Skeletal muscle satellite cell (primary cell): ENCODE measurements around the gene TMEM220.
A peak's percentile ranks its signal among the peaks of the same experiment; 100 is the strongest.
"Not testable (repeated sequence)": the region's sequence is repeated elsewhere in the genome, so short reads cannot be mapped to it uniquely, and the experiment has no call there.

ENCODE experiments used
- H3K27me3 ChIP-seq: 2 replicates; pipeline ENCODE4 v1.7.0; 2013; ENCODE audit warnings: low read length; ENCODE audit not compliant: control insufficient read depth, insufficient read depth
- H3K36me3 ChIP-seq: 2 replicates; pipeline ENCODE4 v1.7.0; 2013; ENCODE audit warnings: mild to moderate bottlenecking, control low read depth, low read length; ENCODE audit not compliant: insufficient read depth
- H3K4me1 ChIP-seq: 2 replicates; pipeline ENCODE4 v1.7.0; 2013; ENCODE audit warnings: low read length; ENCODE audit not compliant: control insufficient read depth, insufficient read depth
- H3K4me2 ChIP-seq: 2 replicates; pipeline ENCODE4 v1.7.0; 2013; ENCODE audit warnings: mild to moderate bottlenecking, low read length
- H3K4me3 ChIP-seq: 2 replicates; pipeline ENCODE4 v1.7.0; 2013; ENCODE audit warnings: low read length
- H3K9ac ChIP-seq: 2 replicates; pipeline ENCODE4 v1.7.0; 2013; ENCODE audit warnings: mild to moderate bottlenecking, low read depth, low read length, moderate library complexity
- H3K9me3 ChIP-seq: replicated peaks from 2 replicates; pipeline ENCODE4 v1.7.0; 2013; ENCODE audit warnings: mild to moderate bottlenecking, control low read depth, low read length

TMEM220 gene

DNA sequence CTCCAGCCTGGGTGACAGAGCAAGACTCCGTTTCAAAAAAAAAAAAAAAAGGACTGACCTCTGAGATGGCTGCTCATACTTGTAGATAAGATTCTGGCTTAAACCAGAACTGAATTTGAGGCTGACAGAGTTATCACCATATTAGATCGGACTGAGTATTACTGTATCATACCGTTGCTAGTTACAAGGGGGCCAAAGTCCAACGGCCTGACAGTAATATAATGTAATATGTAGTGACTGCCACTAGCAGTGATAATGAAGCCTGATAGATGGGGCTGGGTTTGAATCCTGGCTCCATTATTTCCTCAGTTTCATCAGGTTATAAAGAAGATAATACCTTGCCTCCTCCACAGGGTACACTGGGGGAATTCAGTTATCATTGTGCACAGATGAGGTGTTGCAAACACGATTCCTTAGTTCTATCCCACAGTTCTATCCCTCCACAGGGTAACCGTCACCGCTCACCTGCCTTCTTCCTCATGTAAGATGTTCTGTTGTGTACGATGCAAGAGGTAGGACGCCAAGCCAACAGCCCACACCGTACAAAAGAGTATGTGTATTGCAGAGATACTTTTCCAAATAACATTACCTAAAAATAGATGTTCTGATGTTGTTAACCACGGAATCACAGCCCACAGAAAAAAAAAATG, 5.2 kb downstream of the TMEM220 start:
- no peaks in the 10 kb centered on the region for H3K27me3 ChIP-seq
- no peaks in the 10 kb centered on the region for H3K36me3 ChIP-seq
- no peak overlapping the region for H3K4me2 ChIP-seq
- H3K4me3 ChIP-seq, result no peak overlapping the region
- no peaks in the 10 kb centered on the region for H3K9me3 ChIP-seq
- peaks cover 7% of the 10 kb centered on the region for H3K4me1 ChIP-seq
- H3K9ac ChIP-seq, result no peak overlapping the region

DNA sequence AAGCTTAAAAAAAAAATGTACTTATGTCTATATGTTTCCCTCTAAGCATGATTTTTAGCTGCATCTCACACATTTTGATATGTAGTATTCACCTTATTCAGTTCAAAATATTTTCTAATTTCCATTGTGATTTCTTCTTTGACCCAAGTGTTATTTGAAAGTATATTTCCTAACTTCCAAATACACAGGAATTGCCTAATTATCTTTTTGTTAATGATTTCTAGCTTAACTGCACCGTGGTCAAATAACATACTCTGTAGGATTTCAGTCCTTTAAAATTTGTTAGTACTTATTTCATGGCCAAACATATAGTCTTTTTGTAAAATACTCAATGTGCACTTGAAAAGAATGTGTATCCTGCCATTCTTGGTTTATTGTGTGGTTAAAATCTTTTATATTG, 11.3 kb downstream of the TMEM220 start:
- Histone ChIP-seq H3K9me3 (no peaks in the 10 kb centered on the region), H3K9ac (no peak overlapping the region), H3K4me1 (no peaks in the 10 kb centered on the region), H3K4me2 (no peak overlapping the region), H3K36me3 (no peaks in the 10 kb centered on the region), H3K4me3 (no peak overlapping the region), H3K27me3 (no peaks in the 10 kb centered on the region)

DNA sequence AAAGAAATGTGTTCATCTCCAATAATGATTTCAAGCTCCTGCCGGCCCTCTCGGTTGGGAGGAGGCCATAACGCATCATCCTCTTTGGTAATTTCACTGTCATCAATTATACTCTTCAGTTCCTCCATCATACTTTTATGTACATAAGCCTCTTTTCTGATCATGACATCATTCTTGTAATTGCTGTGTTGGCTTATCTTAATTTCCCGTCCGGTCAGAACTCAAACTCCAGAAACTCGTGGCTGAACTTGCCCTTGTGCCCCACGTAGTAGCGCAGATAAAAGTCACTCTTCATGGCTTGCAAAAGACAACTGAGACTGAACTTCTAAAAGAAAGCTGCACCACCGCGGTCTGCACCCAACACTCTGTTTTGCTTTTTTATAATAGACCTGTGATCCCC, 13.6 kb downstream of the TMEM220 start:
- peaks cover 16% of the 10 kb centered on the region for H3K36me3 ChIP-seq
- H3K27me3 ChIP-seq, result no peaks in the 10 kb centered on the region

DNA sequence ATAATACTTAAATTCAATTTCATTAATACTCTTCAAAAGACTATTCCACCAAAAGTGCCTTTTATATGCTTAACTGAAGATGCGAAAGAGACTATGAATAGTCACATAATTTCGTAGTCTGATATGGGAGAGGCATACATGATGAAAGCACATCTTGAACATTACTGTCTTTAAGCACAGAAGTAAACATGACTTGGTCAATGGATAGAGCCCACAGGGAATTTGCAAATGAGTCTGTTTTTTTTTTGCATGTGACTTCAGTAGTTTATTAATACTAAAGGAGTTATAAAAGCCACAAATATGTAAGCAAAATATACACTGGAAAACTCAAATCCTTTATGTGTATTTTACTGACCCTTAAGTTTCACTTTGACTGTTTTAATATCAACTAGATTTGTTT, 16.5 kb downstream of the TMEM220 start:
- no peaks in the 10 kb centered on the region for H3K27me3 ChIP-seq
- H3K4me2 ChIP-seq, result no peak overlapping the region
- peaks cover 35% of the 10 kb centered on the region for H3K36me3 ChIP-seq
- H3K9ac ChIP-seq, result no peak overlapping the region
- no peaks in the 10 kb centered on the region for H3K4me1 ChIP-seq
- no peak overlapping the region for H3K4me3 ChIP-seq
- H3K9me3 ChIP-seq, result no peaks in the 10 kb centered on the region

More for the DNA sequence above, 13.6 kb downstream of the TMEM220 start:
- no peak overlapping the region for H3K4me3 ChIP-seq
- no peak overlapping the region for H3K4me2 ChIP-seq
- no peaks in the 10 kb centered on the region for H3K9me3 ChIP-seq
- no peak overlapping the region for H3K9ac ChIP-seq
- no peaks in the 10 kb centered on the region for H3K4me1 ChIP-seq

DNA sequence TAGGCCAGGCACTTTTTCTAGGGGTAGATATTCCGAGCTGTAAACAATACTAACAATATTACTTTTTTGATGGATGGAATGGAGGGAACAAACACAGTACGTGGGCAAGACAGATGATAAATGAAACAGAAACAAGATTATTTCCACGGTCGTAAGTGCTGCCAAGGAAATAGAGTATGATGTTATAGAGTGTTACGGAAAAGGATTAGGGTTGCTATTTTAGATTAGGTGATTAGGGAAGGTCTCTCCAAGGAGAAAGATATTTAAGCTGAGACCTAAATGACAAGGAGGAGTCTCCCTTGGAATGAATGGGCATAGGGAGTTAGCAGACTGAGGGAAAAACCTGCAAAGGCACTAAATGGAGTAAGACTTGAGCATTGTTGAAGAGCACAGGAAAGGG, 24.1 kb downstream of the TMEM220 start:
- no peak overlapping the region for H3K4me3 ChIP-seq
- H3K27me3 ChIP-seq, result no peaks in the 10 kb centered on the region
- H3K4me2 ChIP-seq, result no peak overlapping the region
- peaks cover 49% of the 10 kb centered on the region for H3K36me3 ChIP-seq
- H3K4me1 ChIP-seq, result peaks cover 9% of the 10 kb centered on the region
- no peaks in the 10 kb centered on the region for H3K9me3 ChIP-seq
- no peak overlapping the region for H3K9ac ChIP-seq

DNA sequence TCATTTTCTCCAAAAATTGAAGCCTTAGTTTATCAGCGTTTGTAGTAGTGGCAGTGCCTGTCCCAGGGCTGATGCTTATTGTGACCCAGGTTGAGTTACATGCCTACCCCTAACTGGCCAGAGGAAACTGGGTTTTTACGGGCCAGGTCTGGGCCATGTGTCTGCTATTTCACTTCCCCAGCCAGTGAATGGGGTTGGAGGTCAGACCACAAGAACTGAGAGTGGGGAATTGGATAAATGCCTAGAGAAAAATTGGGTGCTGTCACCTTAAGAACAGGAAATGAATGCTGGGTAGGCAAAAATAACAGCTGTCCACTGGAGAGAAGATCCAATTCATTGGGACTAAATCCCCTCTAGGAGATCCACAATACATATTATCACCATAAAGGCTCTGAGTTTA, 27.2 kb downstream of the TMEM220 start:
- Histone ChIP-seq H3K4me1 (peaks cover 16% of the 10 kb centered on the region), H3K27me3 (no peaks in the 10 kb centered on the region), H3K36me3 (peaks cover 32% of the 10 kb centered on the region), H3K4me2 (peak overlapping the region; percentile 50), H3K4me3 (peak overlapping the region; percentile 35), H3K9me3 (no peaks in the 10 kb centered on the region), H3K9ac (no peak overlapping the region)

DNA sequence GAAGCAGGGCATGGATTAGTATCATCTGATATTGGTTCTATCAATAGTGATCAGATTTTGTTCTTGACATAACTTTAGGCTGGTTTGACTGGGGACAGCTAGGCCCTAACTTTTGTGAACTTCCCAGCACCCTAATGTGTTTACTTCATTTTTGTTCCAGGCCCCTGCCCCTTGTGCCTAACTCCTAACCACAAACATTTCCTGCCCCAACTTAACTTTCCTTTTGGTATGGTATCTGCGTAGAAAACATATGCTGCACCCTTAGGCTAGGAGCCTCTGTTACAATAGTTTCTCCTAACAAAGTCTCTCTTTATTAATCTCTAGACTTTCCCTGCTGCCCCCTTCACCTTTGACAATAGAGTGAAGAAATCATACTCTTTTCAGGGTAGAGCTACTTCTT, 30.0 kb downstream of the TMEM220 start:
- no peak overlapping the region for H3K9ac ChIP-seq
- peaks cover 28% of the 10 kb centered on the region for H3K4me1 ChIP-seq
- no peak overlapping the region for H3K4me3 ChIP-seq
- no peak overlapping the region for H3K4me2 ChIP-seq
- peaks cover 13% of the 10 kb centered on the region for H3K36me3 ChIP-seq
- no peaks in the 10 kb centered on the region for H3K9me3 ChIP-seq
- no peaks in the 10 kb centered on the region for H3K27me3 ChIP-seq

DNA sequence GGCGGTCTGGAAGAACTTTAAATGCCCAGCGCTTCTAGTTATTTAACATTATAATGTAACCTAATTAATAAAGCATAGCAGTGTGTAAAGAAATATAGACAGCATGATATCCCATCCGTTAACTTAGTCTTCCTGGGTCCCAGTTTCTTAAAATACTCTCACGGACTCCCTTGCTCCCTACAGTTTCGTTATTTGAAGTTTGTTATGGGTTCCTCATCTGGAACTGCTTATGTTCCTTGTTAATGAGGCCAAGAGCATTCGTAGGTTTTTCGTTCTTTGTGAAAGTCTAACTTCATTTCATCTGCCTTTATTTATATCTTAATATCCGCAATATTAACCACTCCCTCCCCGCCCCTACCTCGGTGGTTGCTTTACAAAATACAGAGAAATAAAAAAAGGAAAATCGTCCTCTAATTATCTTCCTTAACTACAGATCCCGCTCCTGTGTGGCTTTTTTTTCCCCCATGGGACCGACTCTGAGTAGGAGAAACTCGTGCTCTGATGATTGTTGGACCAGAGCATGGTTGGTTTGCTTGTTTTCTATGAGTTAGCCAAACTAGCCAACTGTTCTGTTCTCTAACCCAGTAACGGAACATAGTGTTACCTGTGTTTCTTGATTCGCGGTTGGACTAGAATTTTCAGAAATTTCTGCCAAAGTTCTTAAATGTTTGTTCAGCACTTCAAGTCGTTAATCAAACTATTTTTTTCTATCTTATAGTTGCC, 31.6 kb downstream of the TMEM220 start:
- H3K4me1 ChIP-seq, result peaks cover 28% of the 10 kb centered on the region
- H3K27me3 ChIP-seq, result no peaks in the 10 kb centered on the region
- peak overlapping the region; percentile 91 for H3K4me3 ChIP-seq
- H3K4me2 ChIP-seq, result peak overlapping the region; percentile 96
- H3K9ac ChIP-seq, result peak overlapping the region; percentile 95
- H3K9me3 ChIP-seq, result no peaks in the 10 kb centered on the region
- H3K36me3 ChIP-seq, result peaks cover 13% of the 10 kb centered on the region

DNA sequence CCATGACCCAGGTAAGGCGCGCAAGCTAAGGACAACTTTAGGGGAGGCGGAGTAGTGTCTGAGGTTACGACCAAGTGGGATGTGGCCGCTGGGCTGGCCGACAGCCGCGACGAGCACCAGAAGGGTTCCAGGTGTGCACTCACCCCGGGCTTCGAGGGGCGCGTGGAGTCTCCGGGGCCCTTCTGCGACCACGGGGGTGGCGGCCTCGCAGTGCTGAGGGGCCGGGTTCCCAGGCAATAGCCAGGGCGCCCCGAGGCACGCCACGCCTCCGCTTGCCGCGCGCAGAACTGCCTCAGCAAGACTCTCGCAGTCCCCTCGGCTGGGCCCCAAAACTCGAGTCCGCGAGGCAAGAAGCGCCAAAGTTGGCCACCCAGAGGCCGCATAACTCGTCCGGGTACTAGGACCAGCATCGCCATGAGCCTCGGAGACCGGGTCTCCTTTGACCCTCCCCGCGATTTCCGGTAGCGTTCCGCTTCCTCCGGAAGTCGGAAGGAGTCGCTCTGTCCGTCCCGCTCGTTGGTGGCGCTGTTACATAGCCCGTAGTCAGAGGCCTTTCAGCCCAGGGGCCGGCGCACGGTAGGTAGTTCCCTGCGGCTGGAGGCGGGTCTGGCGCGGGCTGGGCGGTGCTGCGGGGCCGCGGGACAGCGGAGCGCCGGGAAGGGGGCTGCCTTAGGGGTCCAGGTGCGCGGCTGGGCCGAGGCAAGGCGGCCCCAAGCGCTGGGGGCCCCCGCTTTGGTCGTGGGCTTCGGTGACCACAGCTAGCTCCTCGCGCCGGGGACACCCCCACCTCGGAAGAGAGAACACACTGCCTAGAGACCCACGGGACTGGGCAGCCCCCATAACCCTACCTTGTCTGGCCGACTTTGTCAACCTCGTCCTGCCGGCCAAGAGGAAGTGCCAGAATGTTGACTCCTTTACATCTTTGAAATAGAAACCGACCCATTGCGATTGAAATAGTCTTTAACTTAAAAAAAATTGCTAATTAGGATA, 32.4 kb downstream of the TMEM220 start, which contains the start of the genes ADPRM and SCO1:
ADPRM (plus strand) TSS at position 503 of the 990 bp plus-strand sequence. CDS start 7,333 bp downstream, outside the sequence.
SCO1 (minus strand) TSS at position 442 of the 990 bp plus-strand sequence; CDS start at position 416, 26 bp downstream.
- peak within 1 kb of the TSS; percentile 91 for H3K4me3 ChIP-seq
- H3K9ac ChIP-seq, result peak within 1 kb of the TSS; percentile 95
- no peaks in the 10 kb centered on the region for H3K27me3 ChIP-seq
- no peaks in the 10 kb centered on the region for H3K9me3 ChIP-seq
- peaks cover 18% of the 10 kb centered on the region for H3K36me3 ChIP-seq
- H3K4me1 ChIP-seq, result peaks cover 23% of the 10 kb centered on the region
- peak within 1 kb of the TSS; percentile 96 for H3K4me2 ChIP-seq

DNA sequence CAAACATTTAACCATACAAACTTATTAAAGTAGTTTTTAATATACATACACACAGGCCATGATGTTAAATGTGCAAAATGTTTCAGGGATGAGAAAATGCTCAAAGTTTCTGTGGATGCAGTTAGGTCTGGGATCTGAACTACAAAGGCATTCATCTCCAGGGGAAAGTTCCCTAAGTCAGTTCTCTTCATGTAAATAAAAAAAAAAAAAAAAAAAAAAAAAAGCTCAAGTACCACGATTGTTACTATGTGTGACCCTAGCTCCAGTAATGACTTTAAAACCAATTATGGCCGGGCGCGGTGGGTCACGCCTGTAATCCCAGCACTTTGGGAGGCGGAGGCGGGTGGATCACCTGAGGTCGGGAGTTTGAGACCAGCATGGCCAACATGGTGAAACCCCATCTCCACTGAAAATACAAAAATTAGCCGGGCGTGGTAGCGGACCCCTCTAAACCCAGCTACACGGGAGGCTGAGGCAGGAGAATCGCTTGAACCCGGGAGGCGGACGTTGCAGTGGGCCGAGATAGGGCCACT, 33.9 kb downstream of the TMEM220 start:
- H3K4me3 ChIP-seq, result peak overlapping the region; percentile 91
- peak overlapping the region; percentile 96 for H3K4me2 ChIP-seq
- H3K9ac ChIP-seq, result peak overlapping the region; percentile 95
- not testable (repeated sequence) for H3K27me3 ChIP-seq, H3K9me3 ChIP-seq
- H3K4me1 ChIP-seq, result peaks cover 19% of the 10 kb centered on the region
- H3K36me3 ChIP-seq, result peaks cover 31% of the 10 kb centered on the region

DNA sequence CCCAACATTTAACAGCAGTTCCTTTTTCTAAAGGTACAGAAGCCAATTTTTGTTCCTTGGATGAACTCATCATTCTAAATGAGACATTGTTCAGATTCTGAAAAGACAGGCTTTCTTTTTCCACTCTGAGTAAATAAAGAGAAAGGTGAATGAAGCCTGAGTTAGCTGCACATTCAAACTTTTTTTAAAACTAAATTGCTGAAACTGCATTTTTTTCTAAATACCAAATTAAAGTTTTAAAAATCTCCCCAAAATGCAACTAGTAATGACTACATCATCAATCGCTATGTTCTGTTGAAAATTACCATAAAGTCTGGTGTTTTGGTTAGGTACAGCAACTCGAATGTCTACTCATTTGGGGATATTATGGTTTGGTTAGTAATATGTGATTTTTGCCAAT, 42.3 kb downstream of the TMEM220 start:
- peaks cover 64% of the 10 kb centered on the region for H3K36me3 ChIP-seq

More for the DNA sequence above, 42.3 kb downstream of the TMEM220 start:
- Histone ChIP-seq H3K9ac (no peak overlapping the region), H3K9me3 (no peaks in the 10 kb centered on the region), H3K4me1 (peaks cover 4% of the 10 kb centered on the region), H3K4me2 (no peak overlapping the region), H3K4me3 (no peak overlapping the region), H3K27me3 (no peaks in the 10 kb centered on the region)
